ENCODE measurements around the gene DHRSX. TPM values are rescaled to one million over a fixed set of nuclear protein-coding genes. Genes with fewer than 3 reads are reported as not detected.

Gene DHRSX
- total and polyA plus RNA-seq, 2 of the 8 experiments (the other 6 are each of a cell fraction or from before 2014, with no cell fraction given) = 35.1 to 43.4 TPM

DNA sequence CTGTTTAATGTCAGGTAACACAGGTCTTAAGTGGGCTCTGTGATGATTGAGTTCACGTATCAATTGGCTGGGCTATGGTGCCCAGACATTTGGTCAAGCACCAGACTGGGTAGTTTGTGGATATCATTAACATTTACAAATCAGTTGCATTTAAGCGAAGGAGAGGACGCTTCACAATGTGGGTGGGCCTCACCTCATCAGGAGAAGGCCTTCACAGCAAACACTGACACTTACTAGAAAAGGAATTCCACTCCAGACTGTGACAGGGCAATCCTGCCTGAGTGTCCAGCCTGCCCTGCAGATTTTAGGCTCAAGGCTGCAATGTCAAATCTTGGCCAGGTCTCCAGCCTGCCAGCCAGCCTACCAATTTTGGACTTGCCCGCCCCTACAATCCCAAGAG is 270.3 kb downstream of the DHRSX start:
- Histone ChIP-seq H2AFZ (ENCODE audit: low read length) (no peak overlapping the region), H3K9me3 (ENCODE audit: insufficient read depth in 2 of 2, low read depth in 1 of 2, low read length in 1 of 2) (no peaks in the 10 kb centered on the region), H3K4ac (replicated peaks; ENCODE audit: insufficient read length, low read depth, low read length) (no peak overlapping the region), H3K79me2 (ENCODE audit: control insufficient read depth in 1 of 2, insufficient read depth in 2 of 2, low read length in 2 of 2) (no peaks in the 10 kb centered on the region), H2AK5ac (ENCODE audit: low read depth, low read length) (no peak overlapping the region), H4K91ac (replicated peaks; ENCODE audit: insufficient read length, low read length) (no peak overlapping the region), H2BK5ac (ENCODE audit: low read depth, low read length) (no peak overlapping the region), H3K14ac (ENCODE audit: insufficient read length) (no peak overlapping the region), H2BK12ac (ENCODE audit: low read depth, low read length) (no peak overlapping the region), H4K20me1 (replicated peaks in 1 of 2; ENCODE audit: control insufficient read depth in 1 of 2, insufficient read depth in 2 of 2, low read length in 2 of 2) (peaks cover 0 to 3% of the 10 kb centered on the region in 2 experiments), H2BK15ac (ENCODE audit: low read length) (no peak overlapping the region), H4K8ac (ENCODE audit: extremely low read depth, insufficient read depth, low read length) (no peak overlapping the region), H3K79me1 (ENCODE audit: low read depth, low read length) (0 out of 2 replicates have a peak, but pooled peaks cover 2% of the 10 kb centered on the region), H3K9ac (replicated peaks in 1 of 4; ENCODE audit: extremely low read depth in 1 of 4, low read depth in 3 of 4, low read length in 3 of 4) (no peak overlapping the region), H3K23me2 (ENCODE audit: low read depth, low read length) (no peaks in the 10 kb centered on the region; the same call in 1 of the 2 replicates), H4K5ac (ENCODE audit: insufficient read length, low read depth, low read length) (no peak overlapping the region), H3K27ac (ENCODE audit: low read depth, low read length) (no peak overlapping the region), H3K4me3 (ENCODE audit: extremely low read depth in 1 of 4, insufficient read depth in 2 of 4, low read depth in 3 of 4, low read length in 4 of 4) (no peak overlapping the region), H3K4me2 (ENCODE audit: insufficient read depth in 1 of 2, low read depth in 2 of 2, low read length in 2 of 2) (no peak overlapping the region), H3K56ac (replicated peaks; ENCODE audit: insufficient read length, low read depth, low read length) (no peak overlapping the region), H3K4me1 (replicated peaks in 1 of 4; ENCODE audit: control insufficient read depth in 3 of 4, insufficient read depth in 4 of 4, low read length in 3 of 4) (peaks cover 0 to 18% (median 7%) of the 10 kb centered on the region in 4 experiments; a peak in 6 of 7 replicates), H3K23ac (ENCODE audit: insufficient read length) (no peak overlapping the region), H2BK120ac (replicated peaks; ENCODE audit: low read depth, low read length) (no peak overlapping the region), H3K36me3 (ENCODE audit: control insufficient read depth in 2 of 4, insufficient read depth in 4 of 4, low read length in 3 of 4) (peaks cover 0 to 6% (median 1%) of the 10 kb centered on the region in 4 experiments; a peak in 1 of 8 replicates), H3K18ac (ENCODE audit: extremely low read depth, low read length) (no peak overlapping the region), H3K27me3 (replicated peaks in 1 of 4; ENCODE audit: control insufficient read depth in 3 of 4, extremely low read depth in 1 of 4, insufficient read depth in 3 of 4, low read length in 3 of 4) (no peaks in the 10 kb centered on the region; a peak in 1 of 7 replicates), H2BK20ac (ENCODE audit: low read length) (no peak overlapping the region)
- WGBS, 2 experiments (ENCODE audit: extremely low coverage in 1 of 2, insufficient coverage in 1 of 2, insufficient read length in 1 of 2, insufficient replicate concordance in 2 of 2, low coverage in 1 of 2, low lambda C conversion rate in 2 of 2, missing lambda C conversion rate in 1 of 2) = 90% methylated on average over 4 of the region's 4 CpGs; no CpG with 5 or more reads in 1 of the 2 experiments
- ChIA-PET POLR2A (ENCODE audit: partially characterized antibody) (no interaction called here), CTCF (ENCODE audit: partially characterized antibody) (no interaction called here)
- no peak for FAIRE-seq
- no peak for DNase-seq (ENCODE audit: low read depth in 1 of 2, low spot score in 2 of 2)
- no peak for TF ChIP-seq SP4 (IDR thresholded peaks at IDR 0.05; ENCODE audit: low read length)
- TF ChIP-seq PHF8 (conservative IDR thresholded peaks at IDR 0.05; ENCODE audit: low read depth, low read length) = no peak
- TF ChIP-seq, protein P1, sequence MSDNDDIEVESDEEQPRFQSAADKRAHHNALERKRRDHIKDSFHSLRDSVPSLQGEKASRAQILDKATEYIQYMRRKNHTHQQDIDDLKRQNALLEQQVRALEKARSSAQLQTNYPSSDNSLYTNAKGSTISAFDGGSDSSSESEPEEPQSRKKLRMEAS (IDR thresholded peaks at IDR 0.05) = no peak
- TF ChIP-seq JUND (IDR thresholded peaks at IDR 0.05; ENCODE audit: low read length) = no peak
- no peak for TF ChIP-seq SP2 (IDR thresholded peaks at IDR 0.05; ENCODE audit: low read length)
- TF ChIP-seq BACH1 (IDR thresholded peaks at IDR 0.05; ENCODE audit: low read length) = no peak
